Liver (tissue), 9 donors: ENCODE results near the gene HDAC3. TPM values are rescaled to one million over a fixed set of nuclear protein-coding genes. Genes with fewer than 3 reads are reported as not detected.

Experiments
- DNase-seq: peaks from one replicate; pipeline ENCODE4 v3.0.0-alpha.2; 2017; ENCODE audit warnings: low spot score
- H3K27ac ChIP-seq, 2 donors: one replicate each; pipeline ENCODE4 v1.7.0; 2013; ENCODE audit warnings: inconsistent platforms in 2 of 2, low read length in 2 of 2, control low read depth in 1 of 2, low read depth in 1 of 2, mild to moderate bottlenecking in 1 of 2
- H3K27me3 ChIP-seq, 4 donors: one replicate each; pipeline versions ENCODE4 v1.6.1 to v1.7.0; 2013; ENCODE audit warnings: low read length in 3 of 4, inconsistent platforms in 1 of 4, mild to moderate bottlenecking in 1 of 4, moderate library complexity in 1 of 4; ENCODE audit not compliant: control insufficient read depth in 4 of 4, insufficient read depth in 4 of 4
- H3K36me3 ChIP-seq, 4 donors: one replicate each; pipeline versions ENCODE4 v1.6.1 to v1.7.0; 2013; ENCODE audit warnings: low read length in 3 of 4, mild to moderate bottlenecking in 3 of 4, low read depth in 1 of 4, moderate library complexity in 1 of 4; ENCODE audit not compliant: control insufficient read depth in 4 of 4, insufficient read depth in 3 of 4
- H3K4me1 ChIP-seq, 4 donors: one replicate each; pipeline versions ENCODE4 v1.6.1 to v1.7.0; 2013; ENCODE audit warnings: low read length in 3 of 4, mild to moderate bottlenecking in 3 of 4, moderate library complexity in 1 of 4; ENCODE audit not compliant: control insufficient read depth in 4 of 4, insufficient read depth in 4 of 4
- H3K4me3 ChIP-seq, 3 donors: one replicate each; pipeline versions ENCODE4 v1.6.1 to v1.7.0; 2013; ENCODE audit warnings: low read length in 3 of 3, control low read depth in 1 of 3, low read depth in 1 of 3, mild to moderate bottlenecking in 1 of 3
- H3K9ac ChIP-seq, 2 donors: one replicate each; pipeline ENCODE4 v1.7.0; 2013; ENCODE audit warnings: low read length in 2 of 2, mild to moderate bottlenecking in 2 of 2, moderate library complexity in 2 of 2, control low read depth in 1 of 2, low read depth in 1 of 2
- H3K9me3 ChIP-seq, 4 donors: one replicate each; pipeline versions ENCODE4 v1.6.1 to v1.7.0; 2013; ENCODE audit warnings: low read length in 3 of 4; ENCODE audit not compliant: control insufficient read depth in 4 of 4
- EGR1 ChIP-seq, 2 donors: IDR thresholded peaks; 2 replicates each; pipeline ENCODE4 v1.6.1; 2016 to 2018; ENCODE audit warnings: antibody characterized with exemption in 2 of 2, low read depth in 2 of 2
- FOXA1 ChIP-seq: IDR thresholded peaks from 2 replicates; pipeline ENCODE4 v1.6.1; 2016; ENCODE audit warnings: antibody characterized with exemption
- FOXA2 ChIP-seq: IDR thresholded peaks from 2 replicates; pipeline ENCODE4 v1.6.1; 2016; ENCODE audit warnings: antibody characterized with exemption
- HNF4A ChIP-seq, 2 donors: conservative IDR thresholded peaks; 2 replicates each; pipeline ENCODE4 v1.6.1; 2016; ENCODE audit warnings: antibody characterized with exemption in 2 of 2, mild to moderate bottlenecking in 2 of 2
- HNF4G ChIP-seq: IDR thresholded peaks from 2 replicates; pipeline ENCODE4 v1.6.1; 2016; ENCODE audit warnings: antibody characterized with exemption
- JUND ChIP-seq, 2 donors: IDR thresholded peaks; 2 replicates each; pipeline ENCODE4 v1.6.1; 2016; ENCODE audit warnings: antibody characterized with exemption in 2 of 2
- NR2F2 ChIP-seq: IDR thresholded peaks from 2 replicates; pipeline ENCODE4 v1.6.1; 2016; ENCODE audit warnings: antibody characterized with exemption
- RAD21 ChIP-seq, 2 donors: IDR thresholded peaks; 2 replicates each; pipeline ENCODE4 v1.6.1; 2016; ENCODE audit warnings: antibody characterized with exemption in 2 of 2, mild to moderate bottlenecking in 2 of 2
- RXRA ChIP-seq, 2 donors: IDR thresholded peaks; 2 replicates each; pipeline ENCODE4 v1.6.1; 2017 to 2018; ENCODE audit warnings: antibody characterized with exemption in 2 of 2, mild to moderate bottlenecking in 1 of 2
- SP1 ChIP-seq: IDR thresholded peaks from 2 replicates; pipeline ENCODE4 v1.6.1; 2018; ENCODE audit warnings: antibody characterized with exemption, mild to moderate bottlenecking
- TAF1 ChIP-seq: conservative IDR thresholded peaks from 2 replicates; pipeline ENCODE4 v1.6.1; 2016; ENCODE audit warnings: antibody characterized with exemption, mild to moderate bottlenecking
- YY1 ChIP-seq: IDR thresholded peaks from 2 replicates; pipeline ENCODE4 v1.6.1; 2016; ENCODE audit warnings: antibody characterized with exemption, mild to moderate bottlenecking
- WGBS: extraction: QIAGEN DNeasy Blood & Tissue Kit; methylation state at CpG from one replicate; pipeline ENCODE4 v1.1.7; 2013; 5-methylcytosine and 5-hydroxymethylcytosine counted together
- polyA plus RNA-seq, 2 donors: library from polyadenylated mRNA; stranded (reverse) in 1 of 2; unstranded in 1 of 2; fragments of 200-250 nt in 1 of 2; fragments of >200 nt in 1 of 2; fragmentation: Nextera tagmentation in 1 of 2; extraction: Ambion mirVana in 1 of 2; gene quantifications; one replicate each; pipeline versions ENCODE4 v1.2.1 to v1.2.3, GENCODE V29; 2013 to 2015
- total RNA-seq, 2 donors: library from RNA; depleted of rRNA; stranded (reverse); fragments of >200 nt; gene quantifications; one replicate each; pipeline ENCODE4 v1.2.3, GENCODE V29; 2014
- TF ChIP-seq, protein P1 (sequence below): IDR thresholded peaks from 2 replicates; pipeline ENCODE4 v1.6.1; 2016; ENCODE audit warnings: antibody characterized with exemption
- TF ChIP-seq, protein P2 (sequence below): IDR thresholded peaks from 2 replicates; pipeline ENCODE4 v1.6.1; 2016; ENCODE audit warnings: antibody characterized with exemption
- TF ChIP-seq, protein P3 (sequence below): IDR thresholded peaks from 2 replicates; pipeline ENCODE4 v1.6.1; 2016; ENCODE audit warnings: antibody characterized with exemption, mild to moderate bottlenecking
- TF ChIP-seq, protein P4 (sequence below): fragments of 150-350 bp; IDR thresholded peaks from 2 replicates; pipeline ENCODE4 v1.5.1; 2017; ENCODE audit warnings: improper control_type of control experiment, low read depth, low read length; ENCODE audit not compliant: missing input control
- TF ChIP-seq, protein P5 (sequence below): IDR thresholded peaks from 2 replicates; pipeline ENCODE4 v1.6.1; 2016; ENCODE audit warnings: antibody characterized with exemption
- donor health status: healthy.
- donor health status: healthy.
- donor health status: healthy.
- donor health status: healthy.
- donor health status: healthy.

Gene HDAC3
- total and polyA plus RNA-seq, 4 donors = 20.1 to 45.3 (median 35.1) TPM

DNA sequence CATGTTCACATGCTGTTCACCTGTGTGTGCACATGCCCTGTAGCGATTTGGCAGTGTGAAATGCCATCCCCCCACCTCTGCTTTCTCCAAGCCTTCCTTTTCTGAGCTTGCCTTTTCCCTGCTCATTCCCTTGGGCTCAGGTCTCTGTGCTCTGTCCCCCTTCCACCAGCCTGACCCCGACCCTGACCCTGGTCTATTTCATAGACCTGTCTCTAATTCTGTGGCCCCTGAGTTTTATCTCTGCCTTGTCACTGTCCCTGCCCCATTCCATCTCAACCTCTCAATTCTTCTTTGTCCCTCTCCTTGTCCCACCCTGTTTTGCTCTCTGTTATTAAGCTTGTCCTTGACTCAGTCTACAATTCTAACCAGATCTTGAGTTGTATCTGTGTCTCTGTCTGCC is 44.6 kb upstream of the HDAC3 start:
- Histone ChIP-seq H3K27ac (peak overlapping the region; percentile 67 to 75), H3K4me1 (peaks cover 2 to 13% (median 5%) of the 10 kb centered on the region in 4 donors), H3K27me3 (no peaks in the 10 kb centered on the region), H3K4me3 (peak overlapping the region in 1 of 3 donors; percentile 43), H3K9ac (peak overlapping the region in 1 of 2 donors; percentile 24), H3K36me3 (no peaks in the 10 kb centered on the region), H3K9me3 (no peaks in the 10 kb centered on the region)
- DNase-seq = no peak
- WGBS = 77% methylated on average over 2 of the region's 2 CpGs
- no peak for TF ChIP-seq HNF4G
- peak; percentile 7 for TF ChIP-seq NR2F2

DNA sequence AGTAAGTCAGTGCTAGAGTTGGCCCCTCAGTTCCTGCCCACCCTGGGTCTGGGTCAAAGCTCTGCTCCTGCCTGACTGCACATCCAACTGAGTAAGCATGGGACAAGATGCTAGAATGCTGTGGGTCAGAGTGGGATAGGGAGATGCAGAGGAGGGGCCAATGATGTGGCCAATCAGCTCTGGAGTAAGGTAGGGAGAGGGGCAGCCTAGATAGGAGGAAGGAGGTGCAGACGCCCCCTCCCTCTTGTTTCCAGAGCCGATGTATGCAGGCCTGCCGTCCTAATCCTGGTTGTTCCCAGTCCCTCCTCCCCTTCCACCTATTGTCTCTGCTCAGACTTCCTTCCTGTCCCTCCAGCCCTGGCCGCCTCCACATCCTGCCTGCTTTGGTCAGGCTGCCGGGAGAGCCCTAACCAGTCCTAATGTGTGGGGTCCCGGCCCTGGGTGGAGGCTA is 44.1 kb upstream of the HDAC3 start:
- no peaks in the 10 kb centered on the region for H3K36me3 ChIP-seq
- peak overlapping the region; percentile 67 to 75 for H3K27ac ChIP-seq
- no peak overlapping the region for H3K4me3 ChIP-seq
- DNase-seq = no peak
- 72% methylated on average over 6 of the region's 6 CpGs for WGBS
- H3K27me3 ChIP-seq = no peaks in the 10 kb centered on the region
- H3K9me3 ChIP-seq = no peaks in the 10 kb centered on the region
- no peak overlapping the region for H3K9ac ChIP-seq
- H3K4me1 ChIP-seq = peaks cover 2 to 13% (median 5%) of the 10 kb centered on the region in 4 donors
- TF ChIP-seq SP1 = peak; percentile 43
- TF ChIP-seq, protein P1, sequence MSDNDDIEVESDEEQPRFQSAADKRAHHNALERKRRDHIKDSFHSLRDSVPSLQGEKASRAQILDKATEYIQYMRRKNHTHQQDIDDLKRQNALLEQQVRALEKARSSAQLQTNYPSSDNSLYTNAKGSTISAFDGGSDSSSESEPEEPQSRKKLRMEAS = no peak
- peak; percentile 80 for TF ChIP-seq NR2F2
- no peak for TF ChIP-seq RXRA (IDR thresholded peaks at IDR 0.05)
- TF ChIP-seq, protein P2, sequence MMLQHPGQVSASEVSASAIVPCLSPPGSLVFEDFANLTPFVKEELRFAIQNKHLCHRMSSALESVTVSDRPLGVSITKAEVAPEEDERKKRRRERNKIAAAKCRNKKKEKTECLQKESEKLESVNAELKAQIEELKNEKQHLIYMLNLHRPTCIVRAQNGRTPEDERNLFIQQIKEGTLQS = no peak
- TF ChIP-seq EGR1 (IDR thresholded peaks at IDR 0.05; ENCODE audit: low read depth in 2 of 2) = no peak
- no peak for TF ChIP-seq FOXA2

DNA sequence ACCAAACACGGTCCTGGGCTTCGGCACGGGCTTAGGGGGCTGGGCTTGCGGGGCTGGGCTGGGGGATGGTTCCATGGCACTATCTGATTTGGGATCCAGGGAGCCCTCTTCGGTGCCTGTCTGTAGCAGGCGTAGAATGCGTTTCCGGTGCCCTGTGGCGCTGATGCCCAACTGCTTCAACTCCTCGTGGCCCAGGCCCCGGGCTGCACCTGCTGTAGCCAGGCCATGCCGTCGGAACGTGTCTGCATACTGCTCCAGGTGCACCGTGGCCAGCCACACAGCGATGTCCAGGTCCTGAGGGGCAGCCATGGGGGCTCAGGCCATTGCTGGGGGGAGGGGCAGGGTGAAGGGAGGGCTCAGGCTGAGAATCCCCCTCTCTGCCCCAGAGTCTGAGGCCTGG is 43.5 kb upstream of the HDAC3 start:
- no peak overlapping the region for H3K9ac ChIP-seq
- H3K9me3 ChIP-seq = no peaks in the 10 kb centered on the region
- TF ChIP-seq NR2F2 (no peak), HNF4A (conservative IDR thresholded peaks at IDR 0.05) (no peak), FOXA2 (no peak), SP1 (no peak), EGR1 (IDR thresholded peaks at IDR 0.05; ENCODE audit: low read depth in 2 of 2) (no peak), FOXA1 (no peak), HNF4G (no peak), RXRA (IDR thresholded peaks at IDR 0.05) (no peak), YY1 (no peak), RAD21 (IDR thresholded peaks at IDR 0.05) (no peak), JUND (IDR thresholded peaks at IDR 0.05) (no peak), TAF1 (no peak)
- TF ChIP-seq, protein P3, sequence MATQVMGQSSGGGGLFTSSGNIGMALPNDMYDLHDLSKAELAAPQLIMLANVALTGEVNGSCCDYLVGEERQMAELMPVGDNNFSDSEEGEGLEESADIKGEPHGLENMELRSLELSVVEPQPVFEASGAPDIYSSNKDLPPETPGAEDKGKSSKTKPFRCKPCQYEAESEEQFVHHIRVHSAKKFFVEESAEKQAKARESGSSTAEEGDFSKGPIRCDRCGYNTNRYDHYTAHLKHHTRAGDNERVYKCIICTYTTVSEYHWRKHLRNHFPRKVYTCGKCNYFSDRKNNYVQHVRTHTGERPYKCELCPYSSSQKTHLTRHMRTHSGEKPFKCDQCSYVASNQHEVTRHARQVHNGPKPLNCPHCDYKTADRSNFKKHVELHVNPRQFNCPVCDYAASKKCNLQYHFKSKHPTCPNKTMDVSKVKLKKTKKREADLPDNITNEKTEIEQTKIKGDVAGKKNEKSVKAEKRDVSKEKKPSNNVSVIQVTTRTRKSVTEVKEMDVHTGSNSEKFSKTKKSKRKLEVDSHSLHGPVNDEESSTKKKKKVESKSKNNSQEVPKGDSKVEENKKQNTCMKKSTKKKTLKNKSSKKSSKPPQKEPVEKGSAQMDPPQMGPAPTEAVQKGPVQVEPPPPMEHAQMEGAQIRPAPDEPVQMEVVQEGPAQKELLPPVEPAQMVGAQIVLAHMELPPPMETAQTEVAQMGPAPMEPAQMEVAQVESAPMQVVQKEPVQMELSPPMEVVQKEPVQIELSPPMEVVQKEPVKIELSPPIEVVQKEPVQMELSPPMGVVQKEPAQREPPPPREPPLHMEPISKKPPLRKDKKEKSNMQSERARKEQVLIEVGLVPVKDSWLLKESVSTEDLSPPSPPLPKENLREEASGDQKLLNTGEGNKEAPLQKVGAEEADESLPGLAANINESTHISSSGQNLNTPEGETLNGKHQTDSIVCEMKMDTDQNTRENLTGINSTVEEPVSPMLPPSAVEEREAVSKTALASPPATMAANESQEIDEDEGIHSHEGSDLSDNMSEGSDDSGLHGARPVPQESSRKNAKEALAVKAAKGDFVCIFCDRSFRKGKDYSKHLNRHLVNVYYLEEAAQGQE = no peak
- TF ChIP-seq, protein P4, sequence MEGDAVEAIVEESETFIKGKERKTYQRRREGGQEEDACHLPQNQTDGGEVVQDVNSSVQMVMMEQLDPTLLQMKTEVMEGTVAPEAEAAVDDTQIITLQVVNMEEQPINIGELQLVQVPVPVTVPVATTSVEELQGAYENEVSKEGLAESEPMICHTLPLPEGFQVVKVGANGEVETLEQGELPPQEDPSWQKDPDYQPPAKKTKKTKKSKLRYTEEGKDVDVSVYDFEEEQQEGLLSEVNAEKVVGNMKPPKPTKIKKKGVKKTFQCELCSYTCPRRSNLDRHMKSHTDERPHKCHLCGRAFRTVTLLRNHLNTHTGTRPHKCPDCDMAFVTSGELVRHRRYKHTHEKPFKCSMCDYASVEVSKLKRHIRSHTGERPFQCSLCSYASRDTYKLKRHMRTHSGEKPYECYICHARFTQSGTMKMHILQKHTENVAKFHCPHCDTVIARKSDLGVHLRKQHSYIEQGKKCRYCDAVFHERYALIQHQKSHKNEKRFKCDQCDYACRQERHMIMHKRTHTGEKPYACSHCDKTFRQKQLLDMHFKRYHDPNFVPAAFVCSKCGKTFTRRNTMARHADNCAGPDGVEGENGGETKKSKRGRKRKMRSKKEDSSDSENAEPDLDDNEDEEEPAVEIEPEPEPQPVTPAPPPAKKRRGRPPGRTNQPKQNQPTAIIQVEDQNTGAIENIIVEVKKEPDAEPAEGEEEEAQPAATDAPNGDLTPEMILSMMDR = no peak
- TF ChIP-seq, protein P2 = no peak
- TF ChIP-seq, protein P5, sequence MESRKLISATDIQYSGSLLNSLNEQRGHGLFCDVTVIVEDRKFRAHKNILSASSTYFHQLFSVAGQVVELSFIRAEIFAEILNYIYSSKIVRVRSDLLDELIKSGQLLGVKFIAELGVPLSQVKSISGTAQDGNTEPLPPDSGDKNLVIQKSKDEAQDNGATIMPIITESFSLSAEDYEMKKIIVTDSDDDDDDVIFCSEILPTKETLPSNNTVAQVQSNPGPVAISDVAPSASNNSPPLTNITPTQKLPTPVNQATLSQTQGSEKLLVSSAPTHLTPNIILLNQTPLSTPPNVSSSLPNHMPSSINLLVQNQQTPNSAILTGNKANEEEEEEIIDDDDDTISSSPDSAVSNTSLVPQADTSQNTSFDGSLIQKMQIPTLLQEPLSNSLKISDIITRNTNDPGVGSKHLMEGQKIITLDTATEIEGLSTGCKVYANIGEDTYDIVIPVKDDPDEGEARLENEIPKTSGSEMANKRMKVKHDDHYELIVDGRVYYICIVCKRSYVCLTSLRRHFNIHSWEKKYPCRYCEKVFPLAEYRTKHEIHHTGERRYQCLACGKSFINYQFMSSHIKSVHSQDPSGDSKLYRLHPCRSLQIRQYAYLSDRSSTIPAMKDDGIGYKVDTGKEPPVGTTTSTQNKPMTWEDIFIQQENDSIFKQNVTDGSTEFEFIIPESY = no peak
- TF ChIP-seq, protein P1 = no peak
- H3K4me3 ChIP-seq = no peak overlapping the region
- H3K27ac ChIP-seq = no peak overlapping the region
- peaks cover 2 to 13% (median 5%) of the 10 kb centered on the region in 4 donors for H3K4me1 ChIP-seq
- no peak for DNase-seq
- 89% methylated on average over 16 of the region's 16 CpGs for WGBS
- H3K36me3 ChIP-seq = no peaks in the 10 kb centered on the region
- H3K27me3 ChIP-seq = no peaks in the 10 kb centered on the region
